HG03520 (cell line): ENCODE results near the gene GAL3ST2.
"Not testable (repeated sequence)": the region's sequence is repeated elsewhere in the genome, so short reads cannot be mapped to it uniquely, and the experiment has no call there.

Source experiments
- ATAC-seq: cut with Tn5 transposase; IDR thresholded peaks from one replicate; pipeline ENCODE4 v1.9.1; 2021; ENCODE audit warnings: mild to moderate bottlenecking, moderate library complexity; ENCODE audit not compliant: unreplicated experiment

GAL3ST2 gene

DNA sequence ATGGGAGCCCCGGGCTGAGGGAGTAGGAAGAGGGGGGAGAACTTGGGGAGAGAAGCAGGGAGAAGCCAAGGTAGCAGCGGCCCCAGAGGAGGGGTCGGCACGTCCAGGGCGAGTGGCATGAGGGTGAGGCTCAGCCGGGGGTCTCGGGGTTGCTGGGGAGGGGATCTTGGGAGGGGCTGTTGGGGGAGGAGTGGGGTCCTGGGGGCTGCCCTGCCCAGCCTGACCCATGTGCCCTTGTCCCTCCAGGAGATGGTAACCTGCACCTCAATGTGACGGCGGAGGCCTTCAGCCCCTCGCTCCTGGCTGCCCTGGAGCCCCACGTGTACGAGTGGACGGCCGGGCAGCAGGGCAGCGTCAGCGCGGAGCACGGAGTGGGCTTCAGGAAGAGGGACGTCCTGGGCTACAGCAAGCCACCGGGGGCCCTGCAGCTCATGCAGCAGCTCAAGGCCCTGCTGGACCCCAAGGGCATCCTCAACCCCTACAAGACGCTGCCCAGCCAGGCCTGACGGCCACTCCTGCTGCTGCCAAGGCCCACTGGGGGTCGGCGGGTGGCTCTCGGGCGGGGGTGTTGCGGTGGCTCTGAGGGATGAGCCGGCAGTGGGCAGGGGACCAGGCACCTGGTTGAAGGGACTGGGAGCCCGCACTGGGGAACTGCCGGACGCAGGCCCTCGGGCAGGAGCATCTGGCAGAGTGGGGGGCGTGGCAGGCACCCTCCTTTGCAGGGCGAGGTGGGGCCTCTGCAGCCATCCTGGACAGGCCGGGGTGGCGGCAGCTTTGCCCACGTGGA, 9.0 kb upstream of the GAL3ST2 start:
- no peak for ATAC-seq

DNA sequence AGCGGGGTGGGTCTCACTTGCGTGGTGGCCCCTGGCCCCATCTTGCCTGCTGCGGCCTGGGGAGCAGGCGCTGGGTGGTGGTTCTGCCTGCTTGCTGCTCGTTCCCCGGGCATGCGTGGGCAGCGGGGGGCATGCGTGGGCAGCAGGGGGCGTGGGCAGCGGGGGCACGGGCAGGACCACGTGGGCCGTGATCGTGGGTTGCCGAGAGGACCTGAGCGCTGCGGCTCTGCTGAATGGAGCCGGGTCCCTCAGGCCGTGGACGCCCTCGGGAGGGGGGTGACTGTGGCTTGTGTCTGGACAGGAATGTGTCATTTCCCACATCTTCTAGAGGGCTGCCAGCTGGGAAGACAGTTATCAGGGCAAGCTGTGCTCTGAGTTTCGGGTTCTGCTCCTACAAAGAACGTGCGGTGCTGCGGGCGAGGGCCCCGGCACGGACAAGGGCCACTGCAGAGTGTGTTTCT, 8.3 kb upstream of the GAL3ST2 start:
- no peak for ATAC-seq

DNA sequence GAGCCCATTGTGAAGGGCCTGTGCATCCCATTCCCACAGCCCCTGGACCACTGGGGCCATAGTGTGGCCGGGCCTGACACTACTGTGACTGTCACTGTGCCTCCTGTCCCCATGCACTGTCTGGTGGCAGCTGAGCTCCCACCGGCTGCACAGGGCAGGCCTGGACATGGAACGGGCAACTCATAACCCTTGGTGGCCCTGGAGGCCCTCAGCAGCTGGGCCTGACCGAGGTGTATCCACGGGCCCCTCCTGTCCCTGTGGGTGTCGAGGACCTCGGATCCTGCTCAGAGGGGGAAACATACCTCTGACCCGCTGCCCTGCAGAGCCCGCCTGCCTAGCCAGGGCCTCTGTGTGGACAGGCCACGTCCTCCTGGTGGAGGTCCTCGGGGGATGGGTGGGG, 7.8 kb upstream of the GAL3ST2 start:
- ATAC-seq, result no peak

DNA sequence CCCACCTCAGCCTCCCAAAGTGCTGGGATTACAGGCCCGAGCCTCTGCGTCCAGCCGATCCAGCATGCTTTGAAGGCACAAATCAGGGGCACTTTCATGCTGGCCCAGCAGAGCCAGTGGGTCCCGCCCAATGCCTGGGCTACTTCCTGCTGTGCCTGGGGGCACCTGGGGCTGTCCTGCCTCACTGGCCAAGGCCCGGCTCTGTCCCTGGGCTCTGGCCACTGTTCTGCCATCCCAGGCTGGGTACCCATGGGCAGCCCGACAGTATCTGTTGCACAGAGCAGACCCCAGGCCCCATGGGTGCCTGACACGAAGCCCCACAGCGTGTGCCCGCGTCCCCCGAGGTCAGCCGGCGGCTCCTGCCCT, 6.8 kb upstream of the GAL3ST2 start:
- no peak for ATAC-seq

DNA sequence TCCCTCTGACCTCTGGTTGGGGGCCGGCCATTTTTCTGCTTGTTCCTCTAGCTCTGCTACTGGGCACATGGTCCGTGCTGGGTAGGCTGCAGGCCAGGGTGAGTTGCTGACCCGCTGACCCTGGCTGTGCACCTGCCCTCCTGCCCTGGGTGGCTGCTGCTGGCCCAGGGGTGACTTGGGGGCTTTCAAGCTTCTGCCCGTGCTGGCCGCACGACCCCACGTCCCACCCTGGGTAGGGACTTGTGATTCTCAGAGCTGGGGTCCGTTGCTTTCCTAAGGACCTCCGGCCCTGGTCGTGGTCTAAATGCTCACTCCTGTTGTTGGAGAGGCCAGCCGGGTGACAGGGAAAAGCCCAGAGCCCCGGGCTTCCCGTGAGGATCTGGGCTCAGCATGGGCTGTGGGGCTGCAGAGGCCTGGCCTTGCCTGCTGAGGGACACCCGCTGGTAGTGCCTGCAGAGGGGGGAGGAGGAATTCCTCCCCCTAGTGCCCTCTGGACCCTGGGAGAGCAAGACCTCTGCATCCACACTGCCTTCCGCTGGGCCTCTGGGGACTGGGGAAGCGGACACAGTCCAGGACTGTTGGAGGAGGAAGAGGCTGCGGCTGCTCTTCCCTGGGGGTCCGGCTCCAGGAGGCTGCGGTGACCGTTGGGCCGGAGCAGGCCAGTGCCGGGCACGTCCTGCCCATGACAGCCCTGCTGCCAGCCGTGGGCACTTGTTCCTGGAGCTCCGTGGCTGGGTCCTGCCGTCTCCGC, 6.3 kb upstream of the GAL3ST2 start:
- ATAC-seq, result no peak

DNA sequence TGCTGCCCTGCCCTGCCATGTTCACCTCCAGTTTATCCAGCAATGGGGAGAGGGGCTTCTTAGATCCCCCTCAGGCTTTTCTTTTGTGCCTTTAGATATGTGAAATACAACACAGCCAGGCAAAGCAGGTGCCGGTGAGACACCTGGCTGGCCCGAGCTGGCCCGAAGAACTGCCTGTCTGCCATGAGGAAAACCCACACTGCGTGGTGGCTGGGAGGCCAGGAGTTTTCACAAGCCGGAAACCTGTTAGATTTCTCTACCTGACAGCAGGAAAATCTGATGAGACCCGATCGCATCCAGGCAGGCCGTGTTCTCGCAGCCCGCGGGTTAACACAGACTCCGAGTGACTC, 5.7 kb upstream of the GAL3ST2 start:
- ATAC-seq, result no peak

DNA sequence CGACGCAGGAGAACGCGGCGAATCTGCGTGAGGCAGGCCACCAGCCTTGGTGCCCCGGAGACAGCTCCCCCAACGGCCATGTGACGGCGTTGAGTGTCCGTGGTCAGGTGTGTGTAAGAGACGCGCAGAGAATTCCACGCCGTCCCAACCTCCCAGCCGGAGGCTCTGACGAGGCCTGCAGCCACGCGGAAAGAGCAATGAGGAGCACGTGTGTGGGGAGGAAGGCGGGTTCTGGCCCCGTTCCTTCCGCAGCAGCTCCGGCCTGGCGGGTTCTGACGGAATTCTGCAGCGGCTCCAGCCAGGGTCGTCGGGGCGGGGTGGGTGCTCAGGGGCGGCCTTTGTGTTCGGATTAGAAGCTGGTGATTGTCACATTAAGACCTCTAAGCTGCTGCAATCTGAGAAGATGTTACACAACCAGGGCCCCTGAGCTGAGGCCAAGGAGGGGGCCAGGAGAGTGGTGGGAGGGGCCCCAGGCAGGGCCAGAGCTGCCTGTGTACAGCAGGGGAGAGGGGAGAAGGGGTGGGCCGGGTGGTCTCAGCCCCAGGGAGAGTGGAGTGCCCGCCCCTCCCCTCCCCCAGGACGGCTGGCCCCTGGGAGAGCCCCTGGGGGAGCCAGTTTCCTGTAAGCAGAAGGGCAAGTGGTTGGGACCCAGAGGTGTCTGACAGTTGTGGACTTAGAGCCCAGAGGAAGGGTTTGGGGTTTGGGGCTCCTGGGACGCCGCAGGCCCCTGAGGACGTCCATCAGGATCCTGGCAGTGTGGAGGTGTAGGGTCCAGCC, 5.1 kb upstream of the GAL3ST2 start:
- ATAC-seq, result no peak

DNA sequence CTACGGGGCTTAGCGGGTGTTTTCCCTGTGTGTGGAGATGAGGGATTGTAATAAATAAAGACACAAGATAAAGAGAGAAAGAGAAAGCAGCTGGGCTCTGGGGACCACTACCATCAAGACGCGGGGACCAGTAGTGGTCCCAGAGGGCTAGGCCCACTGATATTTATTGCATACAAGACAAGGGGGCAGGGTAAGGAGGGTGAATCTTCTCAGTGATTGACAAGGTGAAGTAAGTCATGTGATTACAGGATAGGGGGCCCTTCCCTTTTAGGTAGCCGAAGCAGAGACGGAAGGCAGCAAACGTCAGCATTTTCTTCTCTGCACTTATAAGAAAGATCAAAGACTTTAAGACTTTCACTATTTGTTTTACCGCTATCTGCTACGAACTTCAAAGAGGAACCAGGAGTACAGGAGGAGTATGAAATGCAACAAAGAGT, 4.5 kb upstream of the GAL3ST2 start:
- ATAC-seq, result no peak

DNA sequence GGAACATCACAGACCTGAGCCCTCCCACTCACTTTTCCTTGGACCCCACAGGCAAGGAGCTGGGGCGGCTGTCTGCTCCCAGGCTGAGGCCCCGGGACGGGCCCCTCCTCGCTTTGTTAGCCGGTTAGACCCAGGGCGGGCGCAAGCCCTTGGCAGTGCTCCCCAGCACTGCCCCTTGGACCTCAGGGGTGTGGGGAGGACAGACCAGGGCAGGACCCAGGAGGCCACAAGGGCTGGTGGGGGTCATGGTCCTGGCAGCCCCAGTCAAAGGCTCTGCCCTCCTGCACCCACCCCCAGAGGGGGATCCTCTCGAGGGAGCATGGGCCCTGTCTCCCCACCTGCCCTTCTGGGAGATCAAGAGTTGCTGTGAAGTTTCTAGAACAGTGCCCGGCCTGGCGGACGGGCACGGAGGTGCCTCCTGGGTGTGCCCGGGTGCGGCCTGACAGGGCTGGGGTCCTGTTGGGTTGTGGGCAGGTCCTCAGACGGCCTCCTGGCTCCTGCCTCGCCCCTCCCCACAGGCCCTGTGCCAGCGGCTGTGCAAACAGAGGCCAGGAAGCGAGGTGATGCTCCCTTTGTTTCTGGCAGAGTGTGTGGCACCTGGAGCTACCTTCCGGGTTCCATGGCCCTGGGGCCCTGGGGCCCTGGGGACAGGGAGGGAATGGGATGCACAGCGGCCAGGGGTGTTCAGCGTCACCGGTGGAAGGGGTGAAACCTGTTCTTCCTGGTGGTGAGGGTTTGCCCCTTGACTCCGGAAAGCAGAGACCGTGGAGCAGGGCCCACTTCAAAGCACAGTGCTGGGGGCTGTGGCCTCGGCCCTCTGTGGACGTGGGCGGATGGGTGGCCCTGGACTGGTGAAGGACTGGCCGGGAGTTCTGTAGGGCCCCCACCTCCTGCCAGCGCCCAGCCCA, 2.9 kb upstream of the GAL3ST2 start:
- no peak for ATAC-seq

DNA sequence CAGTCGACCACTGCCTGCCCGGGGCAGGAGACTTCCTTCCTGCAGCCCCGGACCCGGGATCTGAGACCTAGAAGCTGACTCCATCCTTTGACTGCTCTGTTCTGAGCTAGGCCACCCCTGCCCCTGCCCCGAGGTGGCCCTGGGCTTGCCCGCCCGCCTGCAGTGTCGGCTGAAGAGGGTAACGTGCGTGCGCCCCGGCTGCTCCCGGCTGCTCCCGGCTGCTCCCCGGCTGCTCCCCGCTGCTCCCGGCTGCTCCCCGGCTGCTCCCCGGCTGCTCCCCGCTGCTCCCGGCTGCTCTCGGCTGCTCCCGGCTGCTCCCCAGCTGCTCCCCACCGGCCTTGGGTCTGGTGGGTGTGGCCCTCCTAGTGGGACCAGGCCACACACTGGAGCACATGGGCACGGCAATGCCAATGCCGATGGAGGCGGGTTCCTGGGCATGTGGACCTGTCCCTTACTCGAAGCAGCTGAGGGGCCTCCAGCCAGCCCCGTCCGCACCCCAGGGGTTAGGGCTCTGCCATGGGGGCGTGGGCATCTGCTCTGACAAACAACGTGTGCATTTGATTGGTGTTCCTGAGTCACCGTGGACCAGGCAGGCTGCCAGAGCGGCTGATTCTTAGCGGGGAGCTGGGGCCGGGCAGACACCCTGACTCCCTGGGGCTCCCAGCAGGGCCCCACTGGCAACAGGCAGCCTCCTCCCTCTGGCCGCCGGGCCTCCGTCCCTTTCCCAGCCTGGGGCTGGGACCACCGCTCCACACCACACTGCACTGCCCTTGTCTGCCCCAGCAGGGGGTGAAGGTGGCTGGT, 2.0 kb upstream of the GAL3ST2 start:
- no peak for ATAC-seq

DNA sequence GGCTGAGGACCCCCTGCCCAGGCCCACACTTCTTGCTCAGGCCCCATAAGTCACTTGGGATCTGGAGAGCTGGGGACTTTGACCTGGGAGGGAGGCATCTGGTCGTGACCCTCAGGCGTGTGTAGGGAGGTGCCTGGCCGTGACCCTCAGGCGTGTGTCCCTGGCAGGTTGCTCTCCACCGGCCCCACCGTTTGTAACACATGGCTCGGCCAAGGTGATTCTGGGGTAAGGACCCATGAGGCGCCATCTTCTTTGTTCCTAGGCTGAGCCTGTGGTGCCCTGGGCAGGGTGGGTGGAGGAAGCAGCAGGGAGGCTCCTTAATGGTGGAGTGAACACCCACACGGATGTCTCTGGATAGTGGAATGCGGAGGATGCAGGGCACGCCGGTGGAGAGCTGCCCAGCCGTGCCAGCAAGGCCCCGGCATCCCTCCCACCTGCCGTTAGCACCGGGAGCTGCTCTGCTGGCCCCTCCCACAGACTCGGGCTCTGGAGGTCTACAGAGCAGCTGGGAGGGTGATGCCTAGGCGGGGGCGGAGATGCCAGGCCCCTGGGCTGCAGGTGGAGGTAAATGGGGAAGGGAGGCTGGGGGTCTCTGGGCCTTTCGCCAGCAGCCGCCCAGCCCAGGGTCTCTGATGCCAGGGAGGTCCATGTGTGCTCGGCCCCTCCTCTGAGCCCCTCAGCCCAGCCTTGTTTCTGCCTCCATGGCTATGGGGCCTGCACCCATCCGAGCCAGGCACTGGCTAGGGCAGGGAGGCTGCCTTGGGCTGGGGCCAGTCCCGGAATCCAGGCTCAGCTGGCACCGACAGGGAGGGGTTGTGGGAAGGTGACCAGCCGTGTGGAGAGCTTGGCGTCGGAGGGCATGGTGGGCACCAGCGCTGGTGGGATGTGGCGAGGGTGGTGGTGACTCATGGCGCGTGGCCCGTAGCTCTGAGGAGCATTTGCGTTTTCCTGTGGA, 1.1 kb upstream of the GAL3ST2 start:
- ATAC-seq, result no peak

DNA sequence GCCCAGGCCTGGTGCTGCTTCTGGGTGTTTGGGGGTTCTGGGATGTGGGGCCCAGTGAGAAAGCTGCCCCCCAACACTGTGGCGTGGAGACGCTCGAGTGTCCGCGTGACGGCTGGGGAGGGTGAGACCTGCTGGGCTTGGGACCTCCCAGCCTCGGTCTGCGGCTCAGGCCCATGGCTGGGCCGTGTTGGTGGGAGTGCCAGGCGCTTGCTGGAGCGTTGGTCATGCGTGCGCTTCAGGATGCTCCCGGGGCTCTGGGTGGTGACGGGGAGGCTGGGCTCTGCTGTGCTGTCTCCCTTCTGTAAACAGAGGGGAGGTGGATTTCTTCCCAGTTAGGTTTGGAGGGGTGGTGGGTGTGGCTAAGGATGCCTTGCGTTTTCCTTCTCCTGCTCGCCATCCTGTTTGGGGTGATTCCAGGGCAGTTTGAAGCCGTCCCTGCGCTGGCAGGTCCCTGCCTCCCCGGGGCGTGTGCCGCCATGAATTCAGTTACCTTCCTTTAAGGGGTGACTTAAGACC, 606 bp downstream of the GAL3ST2 start:
- no peak for ATAC-seq

DNA sequence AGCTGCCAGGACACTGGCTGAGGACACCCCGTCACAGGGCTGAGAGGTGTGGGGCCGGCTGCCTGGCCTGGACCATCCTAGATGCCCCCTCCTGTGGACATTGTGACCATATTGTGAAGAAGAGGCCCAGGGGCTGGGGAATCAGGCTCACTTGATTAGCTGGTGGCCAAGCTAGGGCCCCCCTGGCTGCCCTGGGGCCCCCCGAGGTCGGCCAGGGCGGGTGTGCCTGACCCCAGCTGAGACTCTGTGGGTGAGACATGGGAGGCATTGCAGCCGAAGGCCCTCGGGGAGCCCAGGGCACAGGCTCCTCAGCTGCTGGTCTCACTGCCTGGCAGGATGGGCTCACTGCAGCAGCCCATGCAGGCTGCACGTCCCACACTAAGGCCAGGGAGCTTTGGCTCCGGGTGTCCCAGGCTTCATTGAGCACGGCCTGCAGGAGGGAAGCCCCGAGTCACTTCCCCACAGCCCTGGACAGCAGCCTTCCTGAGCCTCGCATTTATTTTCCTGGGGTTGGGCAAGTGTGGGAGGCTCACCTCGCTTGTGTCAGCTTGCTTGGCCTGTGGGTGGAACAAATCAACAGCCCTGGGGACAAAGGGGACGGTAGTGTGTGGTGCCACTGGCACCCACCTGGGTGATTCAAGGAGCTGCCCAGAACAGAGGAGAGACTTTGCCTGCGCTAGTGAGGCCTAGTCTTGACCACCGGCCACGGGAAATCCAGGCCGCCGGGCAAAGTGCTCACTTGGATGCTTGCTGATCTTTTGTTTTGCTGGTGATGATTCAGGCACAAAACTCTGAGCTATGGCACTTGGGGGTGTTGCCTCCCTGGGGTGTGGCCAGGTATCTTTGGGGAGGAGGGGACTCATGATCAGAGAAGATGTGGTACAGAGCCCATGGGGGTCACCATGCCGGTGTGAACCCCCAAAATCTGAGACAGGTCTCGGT, 1.3 kb downstream of the GAL3ST2 start:
- no peak for ATAC-seq

DNA sequence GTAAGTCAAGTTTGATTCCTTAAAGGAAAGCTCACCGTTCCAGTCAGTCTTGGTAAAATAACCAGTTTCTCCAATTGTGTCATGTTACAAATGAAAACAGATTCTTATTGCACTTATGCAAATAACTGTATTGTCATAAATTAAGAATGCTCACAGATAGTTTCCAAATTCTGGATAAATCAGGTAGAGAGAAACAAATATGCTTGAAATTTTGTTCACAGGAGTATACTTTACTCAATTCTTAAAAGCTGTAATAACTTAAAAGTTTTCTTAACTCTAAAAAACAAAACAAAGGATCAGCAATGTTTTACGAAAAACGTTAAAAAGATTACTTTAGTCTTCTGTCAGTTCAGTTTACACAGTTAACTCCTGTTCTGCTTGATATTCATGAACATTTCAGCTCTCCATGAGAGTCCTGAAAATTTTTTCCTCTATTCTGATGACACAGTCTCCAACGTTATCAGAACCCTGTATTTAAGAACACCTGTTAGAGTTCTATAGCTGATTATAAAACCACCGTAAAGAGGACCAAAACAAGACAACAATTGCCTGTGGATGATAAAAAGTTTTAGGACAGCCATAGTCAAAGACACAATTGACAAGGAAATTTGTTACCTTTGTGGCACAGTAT, 4.4 kb downstream of the GAL3ST2 start:
- no peak for ATAC-seq

DNA sequence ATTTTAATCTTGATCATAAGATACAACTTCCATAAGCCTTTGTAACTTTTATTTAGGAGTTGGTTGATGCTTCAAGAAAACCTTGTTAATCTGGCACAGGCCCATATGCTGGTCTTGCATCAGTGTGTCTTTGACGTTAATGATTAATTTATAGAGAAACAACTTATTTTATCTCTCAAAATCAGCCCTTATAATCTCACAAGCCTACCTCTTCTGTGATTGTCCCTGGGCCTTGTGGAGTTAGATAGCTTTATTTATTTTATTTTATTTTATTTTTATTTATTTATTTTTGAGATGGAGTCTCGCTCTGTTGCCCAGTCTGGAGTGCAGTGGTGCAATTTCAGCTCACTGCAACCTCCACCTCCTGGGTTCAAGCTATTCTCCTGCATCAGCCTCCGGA, 5.4 kb downstream of the GAL3ST2 start:
- ATAC-seq, result not testable (repeated sequence)

DNA sequence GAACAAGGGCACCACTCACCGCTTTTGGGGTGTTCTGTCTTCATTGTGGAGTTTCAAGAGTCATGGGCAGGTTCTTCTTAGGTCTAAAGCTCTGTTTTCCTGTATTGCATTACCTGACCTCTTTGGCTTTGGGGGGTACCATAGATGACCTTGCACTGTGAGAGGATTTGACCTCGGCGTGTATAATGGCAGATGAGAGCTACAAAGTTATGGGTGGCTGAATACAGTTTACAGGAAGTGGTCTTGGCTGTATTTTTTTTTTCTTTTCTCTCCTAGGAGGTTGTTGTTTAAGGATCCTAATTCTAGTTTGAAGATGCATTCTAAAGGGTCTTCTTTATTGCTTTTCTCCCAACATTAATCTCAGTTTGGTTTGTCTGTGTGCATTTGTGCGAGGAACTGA, 11.5 kb downstream of the GAL3ST2 start:
- no peak for ATAC-seq

DNA sequence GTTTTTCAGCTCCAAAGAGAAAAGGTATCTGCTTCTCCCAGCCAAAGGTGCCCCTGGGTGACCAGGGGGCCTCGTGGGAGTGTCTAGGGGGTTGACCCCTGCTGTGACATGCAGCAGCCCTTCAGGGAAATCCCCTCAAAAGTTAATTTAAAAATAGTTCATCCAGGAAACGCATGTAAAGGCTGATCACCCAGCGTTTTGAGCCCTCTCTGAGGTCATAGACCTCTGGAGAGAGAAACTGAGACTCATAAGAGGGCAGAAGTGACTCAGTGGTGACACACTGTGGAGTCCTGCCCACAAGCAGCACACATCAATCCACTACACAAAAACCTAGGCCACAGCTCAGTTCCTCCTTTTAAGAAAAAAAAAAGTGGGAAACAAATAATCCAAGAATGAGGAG, 11.9 kb downstream of the GAL3ST2 start:
- ATAC-seq, result no peak
